SK-N-MC (cell line): ENCODE data around the gene ANKEF1.

Experiments used
- EZH2 ChIP-seq: fragments of 200-600 bp; sonication (generic); IDR thresholded peaks from one replicate; pipeline ENCODE4 v1.6.1; 2017; ENCODE audit warnings: antibody characterized with exemption
- POLR2AphosphoS5 ChIP-seq: IDR thresholded peaks from 2 replicates; pipeline ENCODE4 v1.6.1; 2012; ENCODE audit warnings: mild to moderate bottlenecking, low read depth, low read length, borderline replicate concordance

- no peak for TF ChIP-seq POLR2AphosphoS5
- TF ChIP-seq EZH2 = no peak
These were observed 12.2 kb upstream of the ANKEF1 start for GRCh38 chr20:10022625-10023024.
